GM23338 (cell line): ENCODE data around the gene TRDN. TPM values are rescaled to one million over a fixed set of nuclear protein-coding genes. Genes with fewer than 3 reads are reported as not detected.

Experiments used
- EZH2 ChIP-seq: fragments of 200-600 bp; sonication (generic); IDR thresholded peaks from one replicate; pipeline ENCODE4 v1.8.0; 2017; ENCODE audit warnings: antibody characterized with exemption, mild to moderate bottlenecking, low read depth; ENCODE audit not compliant: unreplicated experiment
- JUNB ChIP-seq: IDR thresholded peaks from one replicate; pipeline ENCODE4 v1.6.1; 2016; ENCODE audit warnings: antibody characterized with exemption; ENCODE audit not compliant: unreplicated experiment
- POLR2AphosphoS5 ChIP-seq: IDR thresholded peaks from 2 replicates; pipeline ENCODE4 v1.6.1; 2016; ENCODE audit warnings: antibody characterized with exemption, low read depth
- STAT1 ChIP-seq: IDR thresholded peaks from one replicate; pipeline ENCODE4 v1.6.1; 2016; ENCODE audit warnings: antibody characterized with exemption; ENCODE audit not compliant: unreplicated experiment
- polyA plus RNA-seq: library from polyadenylated mRNA; unstranded; fragments of >200 nt; fragmentation: Nextera tagmentation; extraction: Ambion mirVana; gene quantifications from 2 replicates; pipeline ENCODE4 v1.2.1, GENCODE V29; 2016
- total RNA-seq: library from RNA; depleted of rRNA; stranded (reverse); fragments of >200 nt; shearing (Covaris generic); gene quantifications from 2 replicates; pipeline ENCODE4 v1.2.3, GENCODE V29; 2014
- TF ChIP-seq, protein P1 (sequence below): fragments of 250-450 bp; sonication (Bioruptor Pico); IDR thresholded peaks from 2 replicates; pipeline ENCODE4 v1.5.0; 2020; ENCODE audit warnings: mild to moderate bottlenecking, moderate library complexity
- TF ChIP-seq, protein P2 (sequence below): IDR thresholded peaks from one replicate; pipeline ENCODE4 v1.6.1; 2018; ENCODE audit warnings: antibody characterized with exemption; ENCODE audit not compliant: unreplicated experiment
- TF ChIP-seq, protein P3 (sequence below): IDR thresholded peaks from 2 replicates; pipeline ENCODE4 v1.6.1; 2016; ENCODE audit warnings: antibody characterized with exemption

TRDN gene
- total and polyA plus RNA-seq, 2 experiments from 2014 or later, result 35.5 to 137 TPM

DNA sequence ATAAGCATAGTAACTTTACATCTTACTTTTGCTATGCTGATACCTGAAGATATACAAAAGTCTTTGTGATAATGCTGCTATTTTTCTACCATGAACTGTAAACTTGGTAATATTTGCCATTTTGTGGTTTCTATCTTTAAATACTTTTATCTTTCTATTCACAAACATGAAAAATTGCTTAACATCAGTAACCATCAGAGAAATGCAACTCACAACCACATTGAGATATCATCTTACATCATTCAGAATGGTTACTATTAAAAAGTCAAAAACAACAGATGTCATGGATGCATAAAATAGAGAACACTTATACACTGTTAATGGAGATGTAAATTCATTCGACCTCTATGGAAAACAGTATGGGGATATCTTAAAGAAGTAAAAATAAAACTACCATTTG lies 112.0 kb downstream of the TRDN start (continued):
- TF ChIP-seq, protein P1, sequence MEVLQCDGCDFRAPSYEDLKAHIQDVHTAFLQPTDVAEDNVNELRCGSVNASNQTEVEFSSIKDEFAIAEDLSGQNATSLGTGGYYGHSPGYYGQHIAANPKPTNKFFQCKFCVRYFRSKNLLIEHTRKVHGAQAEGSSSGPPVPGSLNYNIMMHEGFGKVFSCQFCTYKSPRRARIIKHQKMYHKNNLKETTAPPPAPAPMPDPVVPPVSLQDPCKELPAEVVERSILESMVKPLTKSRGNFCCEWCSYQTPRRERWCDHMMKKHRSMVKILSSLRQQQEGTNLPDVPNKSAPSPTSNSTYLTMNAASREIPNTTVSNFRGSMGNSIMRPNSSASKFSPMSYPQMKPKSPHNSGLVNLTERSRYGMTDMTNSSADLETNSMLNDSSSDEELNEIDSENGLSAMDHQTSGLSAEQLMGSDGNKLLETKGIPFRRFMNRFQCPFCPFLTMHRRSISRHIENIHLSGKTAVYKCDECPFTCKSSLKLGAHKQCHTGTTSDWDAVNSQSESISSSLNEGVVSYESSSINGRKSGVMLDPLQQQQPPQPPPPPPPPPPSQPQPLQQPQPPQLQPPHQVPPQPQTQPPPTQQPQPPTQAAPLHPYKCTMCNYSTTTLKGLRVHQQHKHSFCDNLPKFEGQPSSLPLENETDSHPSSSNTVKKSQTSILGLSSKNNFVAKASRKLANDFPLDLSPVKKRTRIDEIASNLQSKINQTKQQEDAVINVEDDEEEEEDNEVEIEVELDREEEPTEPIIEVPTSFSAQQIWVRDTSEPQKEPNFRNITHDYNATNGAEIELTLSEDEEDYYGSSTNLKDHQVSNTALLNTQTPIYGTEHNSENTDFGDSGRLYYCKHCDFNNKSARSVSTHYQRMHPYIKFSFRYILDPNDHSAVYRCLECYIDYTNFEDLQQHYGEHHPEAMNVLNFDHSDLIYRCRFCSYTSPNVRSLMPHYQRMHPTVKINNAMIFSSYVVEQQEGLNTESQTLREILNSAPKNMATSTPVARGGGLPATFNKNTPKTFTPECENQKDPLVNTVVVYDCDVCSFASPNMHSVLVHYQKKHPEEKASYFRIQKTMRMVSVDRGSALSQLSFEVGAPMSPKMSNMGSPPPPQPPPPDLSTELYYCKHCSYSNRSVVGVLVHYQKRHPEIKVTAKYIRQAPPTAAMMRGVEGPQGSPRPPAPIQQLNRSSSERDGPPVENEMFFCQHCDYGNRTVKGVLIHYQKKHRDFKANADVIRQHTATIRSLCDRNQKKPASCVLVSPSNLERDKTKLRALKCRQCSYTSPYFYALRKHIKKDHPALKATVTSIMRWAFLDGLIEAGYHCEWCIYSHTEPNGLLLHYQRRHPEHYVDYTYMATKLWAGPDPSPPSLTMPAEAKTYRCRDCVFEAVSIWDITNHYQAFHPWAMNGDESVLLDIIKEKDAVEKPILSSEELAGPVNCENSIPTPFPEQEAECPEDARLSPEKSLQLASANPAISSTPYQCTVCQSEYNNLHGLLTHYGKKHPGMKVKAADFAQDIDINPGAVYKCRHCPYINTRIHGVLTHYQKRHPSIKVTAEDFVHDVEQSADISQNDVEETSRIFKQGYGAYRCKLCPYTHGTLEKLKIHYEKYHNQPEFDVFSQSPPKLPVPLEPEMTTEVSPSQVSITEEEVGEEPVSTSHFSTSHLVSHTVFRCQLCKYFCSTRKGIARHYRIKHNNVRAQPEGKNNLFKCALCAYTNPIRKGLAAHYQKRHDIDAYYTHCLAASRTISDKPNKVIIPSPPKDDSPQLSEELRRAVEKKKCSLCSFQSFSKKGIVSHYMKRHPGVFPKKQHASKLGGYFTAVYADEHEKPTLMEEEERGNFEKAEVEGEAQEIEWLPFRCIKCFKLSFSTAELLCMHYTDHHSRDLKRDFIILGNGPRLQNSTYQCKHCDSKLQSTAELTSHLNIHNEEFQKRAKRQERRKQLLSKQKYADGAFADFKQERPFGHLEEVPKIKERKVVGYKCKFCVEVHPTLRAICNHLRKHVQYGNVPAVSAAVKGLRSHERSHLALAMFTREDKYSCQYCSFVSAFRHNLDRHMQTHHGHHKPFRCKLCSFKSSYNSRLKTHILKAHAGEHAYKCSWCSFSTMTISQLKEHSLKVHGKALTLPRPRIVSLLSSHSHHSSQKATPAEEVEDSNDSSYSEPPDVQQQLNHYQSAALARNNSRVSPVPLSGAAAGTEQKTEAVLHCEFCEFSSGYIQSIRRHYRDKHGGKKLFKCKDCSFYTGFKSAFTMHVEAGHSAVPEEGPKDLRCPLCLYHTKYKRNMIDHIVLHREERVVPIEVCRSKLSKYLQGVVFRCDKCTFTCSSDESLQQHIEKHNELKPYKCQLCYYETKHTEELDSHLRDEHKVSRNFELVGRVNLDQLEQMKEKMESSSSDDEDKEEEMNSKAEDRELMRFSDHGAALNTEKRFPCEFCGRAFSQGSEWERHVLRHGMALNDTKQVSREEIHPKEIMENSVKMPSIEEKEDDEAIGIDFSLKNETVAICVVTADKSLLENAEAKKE (CRISPR knock-in tag), result no peak
- no peak for TF ChIP-seq POLR2AphosphoS5
- TF ChIP-seq, protein P2, sequence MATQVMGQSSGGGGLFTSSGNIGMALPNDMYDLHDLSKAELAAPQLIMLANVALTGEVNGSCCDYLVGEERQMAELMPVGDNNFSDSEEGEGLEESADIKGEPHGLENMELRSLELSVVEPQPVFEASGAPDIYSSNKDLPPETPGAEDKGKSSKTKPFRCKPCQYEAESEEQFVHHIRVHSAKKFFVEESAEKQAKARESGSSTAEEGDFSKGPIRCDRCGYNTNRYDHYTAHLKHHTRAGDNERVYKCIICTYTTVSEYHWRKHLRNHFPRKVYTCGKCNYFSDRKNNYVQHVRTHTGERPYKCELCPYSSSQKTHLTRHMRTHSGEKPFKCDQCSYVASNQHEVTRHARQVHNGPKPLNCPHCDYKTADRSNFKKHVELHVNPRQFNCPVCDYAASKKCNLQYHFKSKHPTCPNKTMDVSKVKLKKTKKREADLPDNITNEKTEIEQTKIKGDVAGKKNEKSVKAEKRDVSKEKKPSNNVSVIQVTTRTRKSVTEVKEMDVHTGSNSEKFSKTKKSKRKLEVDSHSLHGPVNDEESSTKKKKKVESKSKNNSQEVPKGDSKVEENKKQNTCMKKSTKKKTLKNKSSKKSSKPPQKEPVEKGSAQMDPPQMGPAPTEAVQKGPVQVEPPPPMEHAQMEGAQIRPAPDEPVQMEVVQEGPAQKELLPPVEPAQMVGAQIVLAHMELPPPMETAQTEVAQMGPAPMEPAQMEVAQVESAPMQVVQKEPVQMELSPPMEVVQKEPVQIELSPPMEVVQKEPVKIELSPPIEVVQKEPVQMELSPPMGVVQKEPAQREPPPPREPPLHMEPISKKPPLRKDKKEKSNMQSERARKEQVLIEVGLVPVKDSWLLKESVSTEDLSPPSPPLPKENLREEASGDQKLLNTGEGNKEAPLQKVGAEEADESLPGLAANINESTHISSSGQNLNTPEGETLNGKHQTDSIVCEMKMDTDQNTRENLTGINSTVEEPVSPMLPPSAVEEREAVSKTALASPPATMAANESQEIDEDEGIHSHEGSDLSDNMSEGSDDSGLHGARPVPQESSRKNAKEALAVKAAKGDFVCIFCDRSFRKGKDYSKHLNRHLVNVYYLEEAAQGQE, result no peak
- no peak for TF ChIP-seq EZH2
- no peak for TF ChIP-seq JUNB
- TF ChIP-seq, protein P3, sequence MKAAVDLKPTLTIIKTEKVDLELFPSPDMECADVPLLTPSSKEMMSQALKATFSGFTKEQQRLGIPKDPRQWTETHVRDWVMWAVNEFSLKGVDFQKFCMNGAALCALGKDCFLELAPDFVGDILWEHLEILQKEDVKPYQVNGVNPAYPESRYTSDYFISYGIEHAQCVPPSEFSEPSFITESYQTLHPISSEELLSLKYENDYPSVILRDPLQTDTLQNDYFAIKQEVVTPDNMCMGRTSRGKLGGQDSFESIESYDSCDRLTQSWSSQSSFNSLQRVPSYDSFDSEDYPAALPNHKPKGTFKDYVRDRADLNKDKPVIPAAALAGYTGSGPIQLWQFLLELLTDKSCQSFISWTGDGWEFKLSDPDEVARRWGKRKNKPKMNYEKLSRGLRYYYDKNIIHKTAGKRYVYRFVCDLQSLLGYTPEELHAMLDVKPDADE, result no peak
- no peak for TF ChIP-seq STAT1
